PC-9 (cell line): ENCODE results near the gene TOPORS. TPM values are rescaled to one million over a fixed set of nuclear protein-coding genes. Genes with fewer than 3 reads are reported as not detected.

Source experiments
- BruUV-seq: library from RNA; stranded (reverse); fragments of 400-500 nt; replicated peaks from 2 replicates; lab custom pipeline; 2021; lab: Mats Ljungman, UMichigan
- CTCF ChIA-PET: fragments of 300-600 bp; sonication (Branson Sonifier 250); formaldehyde crosslinking; loops from one replicate; lab custom pipeline; 2022; ENCODE audit warnings: antibody characterized with exemption; lab: Charles Lee
- POLR2A ChIA-PET: fragments of 300-600 bp; sonication (Branson Sonifier 250); formaldehyde crosslinking; loops from one replicate; lab custom pipeline; 2022; ENCODE audit warnings: antibody characterized with exemption; ENCODE audit not compliant: unreplicated experiment; lab: Charles Lee
- DNase-seq, 2 experiments: peaks; one replicate each; pipeline versions ENCODE4 v3.0.0 to v3.0.0-alpha.2; 2015 to 2022; ENCODE audit warnings: mixed read lengths in 1 of 2
- H2AFZ ChIP-seq: fragments of 200-600 bp; sonication (generic); 2 replicates; pipeline ENCODE4 v1.8.1; 2017; ENCODE audit warnings: antibody characterized with exemption
- H3F3A ChIP-seq: fragments of 200-600 bp; sonication (generic); 2 replicates; pipeline ENCODE4 v1.8.1; 2017; ENCODE audit warnings: antibody characterized with exemption, mild to moderate bottlenecking, low read depth; ENCODE audit not compliant: insufficient read depth
- H3K27ac ChIP-seq: fragments of 200-600 bp; sonication (generic); 2 replicates; pipeline ENCODE4 v1.6.1; 2016; ENCODE audit warnings: mixed run types
- H3K27me3 ChIP-seq: fragments of 200-600 bp; sonication (generic); 2 replicates; pipeline ENCODE4 v1.6.1; 2016; ENCODE audit warnings: low read depth, mixed run types; ENCODE audit not compliant: insufficient read depth
- H3K36me3 ChIP-seq: fragments of 200-600 bp; sonication (generic); 2 replicates; pipeline ENCODE4 v1.6.1; 2016; ENCODE audit warnings: low read depth, mixed run types
- H3K4me1 ChIP-seq: fragments of 200-600 bp; sonication (generic); replicated peaks from 2 replicates; pipeline ENCODE4 v1.6.1; 2016; ENCODE audit warnings: mixed run types; ENCODE audit not compliant: insufficient read depth
- H3K4me2 ChIP-seq: fragments of 200-600 bp; sonication (generic); 2 replicates; pipeline ENCODE4 v1.6.1; 2017; ENCODE audit warnings: mixed run types
- H3K4me3 ChIP-seq: fragments of 200-600 bp; sonication (generic); 2 replicates; pipeline ENCODE4 v1.6.1; 2016; ENCODE audit warnings: mixed run types
- H3K79me2 ChIP-seq: fragments of 200-600 bp; sonication (generic); 2 replicates; pipeline ENCODE4 v1.6.1; 2017; ENCODE audit warnings: low read depth, mixed run types
- H3K9me2 ChIP-seq: fragments of 200-600 bp; sonication (generic); 2 replicates; pipeline ENCODE4 v1.8.1; 2017; ENCODE audit warnings: mild to moderate bottlenecking; ENCODE audit not compliant: insufficient read depth
- H3K9me3 ChIP-seq: fragments of 200-600 bp; sonication (generic); 2 replicates; pipeline ENCODE4 v1.8.1; 2016; ENCODE audit warnings: low read depth; ENCODE audit not compliant: insufficient read depth
- H4K20me1 ChIP-seq: fragments of 200-600 bp; sonication (generic); 2 replicates; pipeline ENCODE4 v1.8.1; 2017; ENCODE audit not compliant: insufficient read depth
- EZH2 ChIP-seq: fragments of 200-600 bp; sonication (generic); IDR thresholded peaks from 2 replicates; pipeline ENCODE4 v1.8.0; 2017; ENCODE audit warnings: antibody characterized with exemption, low read depth
- intact Hi-C: fragments of 100-400 bp; cut with micrococcal nuclease; formaldehyde crosslinking; loops from one replicate; pipeline ENCODE4 v1.10.0; 2022; ENCODE audit not compliant: unreplicated experiment
- total RNA-seq: library from RNA; stranded (reverse); gene quantifications from 2 replicates; pipeline ENCODE4 v1.2.3, GENCODE V29; 2021
- TF ChIP-seq, protein P1 (sequence below): fragments of 200-600 bp; sonication (generic); conservative IDR thresholded peaks from 2 replicates; pipeline ENCODE4 v1.6.1; 2017; ENCODE audit warnings: mixed run types, antibody characterized with exemption, mild to moderate bottlenecking, moderate library complexity

TOPORS gene
- total RNA-seq, 1 experiment from 2014 or later, result 11.1 TPM

DNA sequence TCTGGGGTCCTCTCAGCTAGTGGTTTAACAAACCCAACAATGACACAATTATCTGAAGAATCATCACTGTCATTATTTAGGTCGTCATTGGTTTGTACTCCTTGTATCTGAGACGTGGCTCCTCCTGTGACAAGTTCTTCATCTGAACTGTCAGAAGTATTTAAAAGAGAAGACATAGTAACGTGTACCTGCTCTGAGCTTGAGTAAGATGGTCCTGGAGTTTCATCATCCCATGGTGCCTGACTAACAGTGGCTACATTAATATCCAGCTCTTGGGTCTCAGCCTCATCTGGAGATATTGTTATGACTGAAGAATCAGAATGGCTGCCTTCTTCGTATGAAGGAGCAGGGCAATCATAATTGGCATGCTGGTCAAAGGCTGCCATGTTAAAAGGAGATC, 9.3 kb downstream of the TOPORS start:
- Histone ChIP-seq H3K36me3 (0 out of 2 replicates have a peak, but pooled peaks cover 6% of the 10 kb centered on the region), H3K4me2 (no peak overlapping the region), H4K20me1 (peaks cover 15% of the 10 kb centered on the region), H3K4me1 (no peaks in the 10 kb centered on the region), H2AFZ (no peak overlapping the region), H3K4me3 (no peak overlapping the region), H3K9me2 (no peaks in the 10 kb centered on the region), H3K79me2 (peaks cover 52% of the 10 kb centered on the region), H3K9me3 (no peaks in the 10 kb centered on the region), H3F3A (no peaks in the 10 kb centered on the region), H3K27me3 (no peaks in the 10 kb centered on the region), H3K27ac (no peak overlapping the region)
- ChIA-PET POLR2A (no interaction called here), CTCF (no interaction called here)
- DNase-seq, result no peak
- TF ChIP-seq, protein P1, sequence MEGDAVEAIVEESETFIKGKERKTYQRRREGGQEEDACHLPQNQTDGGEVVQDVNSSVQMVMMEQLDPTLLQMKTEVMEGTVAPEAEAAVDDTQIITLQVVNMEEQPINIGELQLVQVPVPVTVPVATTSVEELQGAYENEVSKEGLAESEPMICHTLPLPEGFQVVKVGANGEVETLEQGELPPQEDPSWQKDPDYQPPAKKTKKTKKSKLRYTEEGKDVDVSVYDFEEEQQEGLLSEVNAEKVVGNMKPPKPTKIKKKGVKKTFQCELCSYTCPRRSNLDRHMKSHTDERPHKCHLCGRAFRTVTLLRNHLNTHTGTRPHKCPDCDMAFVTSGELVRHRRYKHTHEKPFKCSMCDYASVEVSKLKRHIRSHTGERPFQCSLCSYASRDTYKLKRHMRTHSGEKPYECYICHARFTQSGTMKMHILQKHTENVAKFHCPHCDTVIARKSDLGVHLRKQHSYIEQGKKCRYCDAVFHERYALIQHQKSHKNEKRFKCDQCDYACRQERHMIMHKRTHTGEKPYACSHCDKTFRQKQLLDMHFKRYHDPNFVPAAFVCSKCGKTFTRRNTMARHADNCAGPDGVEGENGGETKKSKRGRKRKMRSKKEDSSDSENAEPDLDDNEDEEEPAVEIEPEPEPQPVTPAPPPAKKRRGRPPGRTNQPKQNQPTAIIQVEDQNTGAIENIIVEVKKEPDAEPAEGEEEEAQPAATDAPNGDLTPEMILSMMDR, result no peak
- no TSS peak for BruUV-seq
- intact Hi-C loops, result no loop called here

DNA sequence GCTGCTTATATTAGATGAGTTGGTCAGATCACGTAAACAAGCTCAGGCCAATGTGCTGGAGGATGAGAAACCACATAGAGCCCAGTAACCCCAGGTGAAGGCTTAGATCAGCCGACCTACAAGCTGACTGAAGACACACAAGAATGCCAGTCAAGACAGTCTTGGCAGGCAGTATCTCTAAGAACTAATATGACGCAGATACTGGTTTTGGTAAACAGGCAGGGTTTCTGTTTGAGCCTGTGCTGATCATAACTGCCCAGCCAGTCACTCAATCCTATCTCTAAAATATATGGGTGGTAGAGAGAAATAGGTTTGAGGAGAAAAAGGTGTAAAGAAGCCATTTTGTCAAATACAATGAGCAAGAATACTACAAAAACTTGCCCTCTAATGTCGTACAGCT, 18.6 kb downstream of the TOPORS start:
- no peak overlapping the region for H3K27ac ChIP-seq

DNA sequence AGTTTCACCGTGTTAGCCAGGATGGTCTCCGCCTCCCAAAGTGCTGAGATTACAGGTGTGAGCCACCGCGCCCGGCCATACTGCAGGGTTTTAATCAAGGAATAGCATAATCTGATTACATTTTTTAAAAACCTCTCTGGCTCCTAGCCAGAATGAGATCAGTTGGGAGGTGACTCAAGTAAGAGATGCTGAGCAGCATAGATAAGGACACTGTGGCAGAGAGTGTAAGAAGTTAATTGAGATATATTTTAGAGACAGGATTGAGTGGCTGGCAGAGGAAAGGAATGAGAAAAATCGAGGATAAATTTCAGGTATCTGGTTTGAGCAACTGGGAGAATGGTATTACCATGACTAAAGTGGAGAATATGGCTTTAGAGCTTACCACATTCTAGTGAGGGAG, 19.1 kb downstream of the TOPORS start:
- TF ChIP-seq, protein P1, result no peak
- no peak for TF ChIP-seq EZH2
- Histone ChIP-seq H3K9me3 (no peaks in the 10 kb centered on the region), H3K4me1 (no peaks in the 10 kb centered on the region), H3K27me3 (no peaks in the 10 kb centered on the region), H3F3A (no peaks in the 10 kb centered on the region), H3K9me2 (no peaks in the 10 kb centered on the region), H4K20me1 (no peaks in the 10 kb centered on the region), H3K4me2 (no peak overlapping the region), H3K27ac (no peak overlapping the region), H2AFZ (no peak overlapping the region), H3K4me3 (no peak overlapping the region), H3K36me3 (no peaks in the 10 kb centered on the region), H3K79me2 (no peaks in the 10 kb centered on the region)
- no peak for DNase-seq
- BruUV-seq, result no TSS peak
- POLR2A ChIA-PET, result no interaction called here
- CTCF ChIA-PET, result no interaction called here
- intact Hi-C loops, result no loop called here

More for the DNA sequence above, 18.6 kb downstream of the TOPORS start:
- ChIA-PET POLR2A (no interaction called here), CTCF (no interaction called here)
- Histone ChIP-seq H2AFZ (no peak overlapping the region), H3K4me1 (no peaks in the 10 kb centered on the region), H3K9me3 (no peaks in the 10 kb centered on the region), H3K9me2 (no peaks in the 10 kb centered on the region), H3K27me3 (no peaks in the 10 kb centered on the region), H3K4me2 (no peak overlapping the region), H3K4me3 (no peak overlapping the region), H3K79me2 (no peaks in the 10 kb centered on the region), H3K36me3 (no peaks in the 10 kb centered on the region), H4K20me1 (no peaks in the 10 kb centered on the region), H3F3A (no peaks in the 10 kb centered on the region)
- TF ChIP-seq, protein P1, result no peak
- TF ChIP-seq EZH2, result no peak
- no peak for DNase-seq
- no TSS peak for BruUV-seq
- intact Hi-C loops, result no loop called here
